ENCODE data around the gene KIAA0586. TPM values are rescaled to one million over a fixed set of nuclear protein-coding genes. Genes with fewer than 3 reads are reported as not detected.
"Not testable (repeated sequence)": the region's sequence is repeated elsewhere in the genome, so short reads cannot be mapped to it uniquely, and the experiment has no call there.

KIAA0586 gene
- total RNA-seq, 4 donors from 2014 or later = 3.6 to 37.5 (median 15.0) TPM

DNA sequence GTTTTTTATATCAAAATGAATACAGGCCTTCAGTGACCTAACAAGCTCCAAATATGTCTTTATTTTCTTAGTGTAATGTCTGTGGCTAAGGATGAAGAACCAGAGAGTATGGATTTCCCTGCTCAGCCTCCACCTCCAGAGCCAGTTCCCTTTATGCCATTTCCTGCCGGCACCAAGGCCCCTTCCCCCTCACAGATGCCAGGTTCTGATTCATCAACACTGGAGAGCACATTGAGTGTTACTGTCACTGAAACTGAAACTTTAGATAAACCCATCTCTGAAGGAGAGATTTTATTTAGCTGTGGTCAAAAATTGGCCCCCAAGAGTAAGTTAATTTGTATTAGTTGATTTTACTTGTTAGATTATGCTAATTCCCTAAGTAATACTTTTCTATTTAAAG lies 61.0 kb downstream of the KIAA0586 start:
- H3K4me3 ChIP-seq = no peak overlapping the region
- H3K4me1 ChIP-seq = no peaks in the 10 kb centered on the region
- no peaks in the 10 kb centered on the region for H3K9me3 ChIP-seq
- H3K27ac ChIP-seq = no peak overlapping the region
- intact Hi-C loops (cut with DNase I; ENCODE audit: low total_unique reads) = no loop called here
- no peaks in the 10 kb centered on the region for H3K27me3 ChIP-seq
- no peak for DNase-seq
- TF ChIP-seq POLR2A (IDR thresholded peaks at IDR 0.05) (no peak), CTCF (IDR thresholded peaks at IDR 0.05) (no peak)
- no peaks in the 10 kb centered on the region for H3K36me3 ChIP-seq

GRCh38 chr14:58491593-58491992 lies 64.1 kb downstream of the KIAA0586 start:
- no peak overlapping the region for H3K27ac ChIP-seq
- no peak for DNase-seq
- no peaks in the 10 kb centered on the region for H3K9me3 ChIP-seq
- H3K27me3 ChIP-seq = no peaks in the 10 kb centered on the region
- H3K4me1 ChIP-seq = no peaks in the 10 kb centered on the region
- TF ChIP-seq POLR2A (IDR thresholded peaks at IDR 0.05) = no peak
- intact Hi-C loops (cut with DNase I; ENCODE audit: low total_unique reads) = no loop called here
- H3K4me3 ChIP-seq = no peak overlapping the region
- no peaks in the 10 kb centered on the region for H3K36me3 ChIP-seq

DNA sequence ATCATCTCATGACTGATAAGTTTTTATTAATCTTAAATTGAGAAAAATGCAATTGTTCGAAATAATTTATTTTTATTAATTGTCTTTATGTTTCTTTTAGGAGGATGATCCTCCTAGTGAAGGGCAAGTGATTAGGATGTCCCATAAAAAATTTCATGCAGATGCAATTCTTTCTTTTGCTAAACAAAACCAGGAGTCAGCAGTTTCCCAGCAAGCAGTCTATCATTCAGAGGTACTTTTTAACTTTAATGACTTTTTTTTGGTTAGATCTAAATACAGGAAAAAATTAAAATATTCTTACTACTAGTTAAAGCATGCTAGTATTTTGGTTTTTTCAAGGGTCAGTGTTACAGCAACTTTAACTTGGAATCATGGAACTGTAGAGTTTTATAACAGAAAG lies 64.5 kb downstream of the KIAA0586 start:
- no peak for DNase-seq
- TF ChIP-seq POLR2A (IDR thresholded peaks at IDR 0.05) = no peak
- TF ChIP-seq CTCF (IDR thresholded peaks at IDR 0.05) = no peak
- Histone ChIP-seq H3K4me3 (no peak overlapping the region), H3K9me3 (no peaks in the 10 kb centered on the region), H3K27me3 (no peaks in the 10 kb centered on the region), H3K27ac (no peak overlapping the region), H3K36me3 (no peaks in the 10 kb centered on the region), H3K4me1 (no peaks in the 10 kb centered on the region)
- intact Hi-C loops (cut with DNase I; ENCODE audit: low total_unique reads) = no loop called here

GRCh38 chr14:58501214-58501816 lies 73.8 kb downstream of the KIAA0586 start:
- peak in 1 of 2 donors; percentile 20 for DNase-seq
- H3K27ac ChIP-seq = no peak overlapping the region
- peak; percentile 62 to 82 (median 78) for TF ChIP-seq CTCF (IDR thresholded peaks at IDR 0.05)
- TF ChIP-seq POLR2A (IDR thresholded peaks at IDR 0.05) = no peak
- no peaks in the 10 kb centered on the region for H3K4me1 ChIP-seq
- H3K27me3 ChIP-seq = no peaks in the 10 kb centered on the region
- no peaks in the 10 kb centered on the region for H3K9me3 ChIP-seq
- H3K36me3 ChIP-seq = no peaks in the 10 kb centered on the region
- intact Hi-C loops (cut with DNase I; ENCODE audit: low total_unique reads) = no loop called here
- H3K4me3 ChIP-seq = no peak overlapping the region

DNA sequence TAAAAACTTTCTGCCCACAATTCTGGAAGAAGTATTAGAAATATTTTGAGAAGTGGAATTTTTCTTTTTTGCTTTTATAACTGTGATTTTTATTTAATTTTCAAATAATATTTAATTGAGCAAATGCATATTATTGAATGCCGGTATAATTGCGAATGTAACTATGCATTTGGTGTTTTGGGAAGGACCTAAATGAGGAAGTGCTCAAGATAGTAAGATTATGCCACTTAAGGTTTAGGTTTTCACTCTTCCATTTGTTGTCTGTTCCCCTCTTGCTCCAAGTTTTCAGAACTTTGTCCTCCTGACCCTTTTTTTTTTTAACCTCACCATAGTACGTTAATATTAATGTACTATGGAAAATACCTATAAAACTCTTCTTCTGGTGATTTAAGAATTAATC lies 85.8 kb downstream of the KIAA0586 start:
- H3K4me3 ChIP-seq = no peak overlapping the region
- no peak overlapping the region for H3K27ac ChIP-seq
- TF ChIP-seq POLR2A (IDR thresholded peaks at IDR 0.05) (no peak), CTCF (IDR thresholded peaks at IDR 0.05) (no peak)
- H3K4me1 ChIP-seq = no peaks in the 10 kb centered on the region
- H3K36me3 ChIP-seq = no peaks in the 10 kb centered on the region
- H3K9me3 ChIP-seq = no peaks in the 10 kb centered on the region
- no peak for DNase-seq
- H3K27me3 ChIP-seq = no peaks in the 10 kb centered on the region
- intact Hi-C loops (cut with DNase I; ENCODE audit: low total_unique reads) = no loop called here

DNA sequence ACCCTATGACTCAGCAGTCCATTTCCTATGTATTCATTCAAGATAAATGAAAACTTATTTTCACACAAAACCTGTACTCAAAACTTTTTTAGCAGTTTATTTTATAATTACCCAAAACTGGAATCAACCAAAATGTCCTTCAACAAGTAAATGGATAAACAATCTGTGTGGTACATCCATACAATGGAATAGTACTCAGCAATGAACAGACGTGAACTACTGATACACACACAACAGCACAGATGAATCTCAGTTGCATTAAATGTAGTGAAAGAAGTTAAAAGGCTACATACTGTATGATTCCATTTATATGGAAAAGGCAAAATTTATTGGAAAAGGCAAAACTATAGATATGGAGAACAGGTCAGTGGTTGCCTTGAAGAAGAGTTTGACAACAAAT lies 90.1 kb downstream of the KIAA0586 start:
- Histone ChIP-seq H3K36me3 (no peaks in the 10 kb centered on the region), H3K4me1 (no peaks in the 10 kb centered on the region)
- TF ChIP-seq CTCF (IDR thresholded peaks at IDR 0.05) (no peak), POLR2A (IDR thresholded peaks at IDR 0.05) (no peak)

DNA sequence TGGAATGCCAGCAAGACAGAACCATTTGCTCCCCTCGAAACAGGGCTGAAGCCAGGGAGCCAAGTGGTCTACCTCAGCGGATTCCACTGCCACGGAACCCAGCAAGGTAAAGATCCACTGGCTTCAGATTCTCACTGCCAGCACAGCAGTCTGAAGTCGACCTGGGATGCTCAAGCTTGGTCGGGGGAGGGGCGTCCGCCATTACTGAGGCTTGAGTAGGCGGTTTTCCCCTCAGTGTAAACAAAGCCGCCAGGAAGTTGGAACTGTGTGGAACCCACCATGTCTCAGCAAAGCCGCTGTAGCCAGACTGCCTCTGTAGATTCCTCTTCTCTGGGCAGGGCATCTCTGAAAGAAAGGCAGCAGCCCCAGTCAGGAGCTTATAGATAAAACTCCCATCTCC lies 98.2 kb downstream of the KIAA0586 start:
- intact Hi-C loops (cut with DNase I; ENCODE audit: low total_unique reads); H3K4me3 ChIP-seq; H3K4me1 ChIP-seq; DNase-seq; H3K27ac ChIP-seq; H3K36me3 ChIP-seq; H3K9me3 ChIP-seq; H3K27me3 ChIP-seq: not testable (repeated sequence)

More for the DNA sequence above, 90.1 kb downstream of the KIAA0586 start:
- Histone ChIP-seq H3K4me3 (no peak overlapping the region), H3K9me3 (no peaks in the 10 kb centered on the region), H3K27ac (no peak overlapping the region), H3K27me3 (no peaks in the 10 kb centered on the region)
- intact Hi-C loops (cut with DNase I; ENCODE audit: low total_unique reads) = no loop called here
- no peak for DNase-seq
